NOMO-1 treated with DMSO at 0.1 percent for 48 hours (cell line): ENCODE results near the gene FBP2.
"Not testable (repeated sequence)": the region's sequence is repeated elsewhere in the genome, so short reads cannot be mapped to it uniquely, and the experiment has no call there.

Source experiments
- DNase-seq: peaks from one replicate; lab custom pipeline; 2025; ENCODE audit not compliant: unreplicated experiment; lab: John Stamatoyannopoulos, UW

Gene FBP2

DNA sequence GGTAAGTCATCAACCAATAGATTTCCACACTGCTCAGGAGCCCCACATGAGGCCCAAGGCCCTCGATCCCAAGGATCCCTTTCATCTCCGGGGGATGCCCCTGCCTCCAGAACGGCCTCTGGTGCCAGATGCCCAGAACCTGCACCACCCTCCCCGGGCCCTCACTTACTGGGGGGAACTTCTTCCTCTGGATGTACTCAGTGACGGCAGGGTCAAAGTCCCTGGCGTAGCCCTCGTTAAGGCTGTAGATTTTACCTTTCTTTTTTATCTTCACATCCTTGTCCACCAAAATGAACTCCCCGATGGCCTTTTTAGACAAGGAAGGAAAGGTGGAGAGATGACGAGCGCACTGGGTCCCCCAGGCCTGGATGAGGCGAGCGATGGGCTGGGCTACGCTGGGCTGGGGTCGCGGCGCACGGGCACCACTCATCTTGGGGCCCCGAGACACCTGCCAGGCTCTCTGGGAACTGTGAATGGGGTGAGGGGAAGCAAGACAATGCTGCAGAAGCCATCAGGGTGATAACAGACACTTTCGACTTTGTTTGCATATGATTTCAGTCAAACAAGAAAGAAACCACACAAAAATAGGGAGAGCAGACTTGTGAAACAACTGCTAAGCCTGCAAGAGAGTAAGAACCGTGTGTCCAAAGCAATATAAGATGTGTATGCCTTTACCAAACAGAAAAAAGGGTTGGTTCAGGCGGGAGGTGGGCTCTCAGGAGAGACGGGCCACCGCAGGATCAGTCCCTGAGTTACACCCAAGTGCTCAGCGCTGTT is 13.2 kb upstream of the FBP2 start:
- no peak for DNase-seq

DNA sequence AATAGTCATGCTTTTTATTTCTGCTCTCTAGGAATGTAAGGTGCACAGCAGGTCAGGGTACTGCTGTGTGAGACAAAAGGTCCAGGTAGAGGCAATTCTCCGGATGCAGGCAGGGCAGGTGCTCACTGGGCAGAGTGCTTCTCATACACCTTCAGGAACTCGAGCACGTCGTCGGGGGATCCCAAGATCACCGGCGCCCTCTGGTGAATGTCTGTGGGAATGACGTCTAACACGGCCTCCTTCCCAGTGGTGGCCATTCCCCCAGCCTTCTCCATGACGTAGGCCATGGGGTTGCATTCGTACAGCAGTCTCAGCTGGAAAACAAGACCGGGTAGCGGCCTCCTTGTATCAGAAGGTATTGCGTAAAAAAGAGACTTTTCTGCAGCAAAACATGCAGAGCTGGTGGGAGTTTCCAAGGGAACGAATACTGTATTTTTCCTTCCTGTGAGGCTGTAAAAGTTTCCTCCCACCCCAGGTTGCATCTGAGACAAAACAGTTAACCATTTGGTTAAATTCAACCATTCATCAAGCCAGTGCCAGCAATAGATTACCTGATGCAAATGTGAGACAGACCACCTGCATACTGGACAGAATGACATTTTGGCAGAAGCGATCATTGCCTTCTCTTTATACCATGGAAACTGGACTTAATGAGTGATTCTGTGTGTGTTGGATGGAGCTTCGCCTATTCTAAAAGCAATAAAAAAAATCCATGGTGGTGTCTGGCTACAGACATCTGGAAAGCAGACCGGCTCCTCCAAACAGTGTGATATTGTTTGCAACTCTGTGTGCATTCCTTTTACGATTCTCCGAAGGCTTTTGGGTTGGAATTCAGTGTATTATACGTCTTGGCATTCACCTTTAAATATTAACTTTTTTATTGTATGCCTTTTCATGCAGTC is 9.9 kb upstream of the FBP2 start:
- peak; percentile 19 for DNase-seq

DNA sequence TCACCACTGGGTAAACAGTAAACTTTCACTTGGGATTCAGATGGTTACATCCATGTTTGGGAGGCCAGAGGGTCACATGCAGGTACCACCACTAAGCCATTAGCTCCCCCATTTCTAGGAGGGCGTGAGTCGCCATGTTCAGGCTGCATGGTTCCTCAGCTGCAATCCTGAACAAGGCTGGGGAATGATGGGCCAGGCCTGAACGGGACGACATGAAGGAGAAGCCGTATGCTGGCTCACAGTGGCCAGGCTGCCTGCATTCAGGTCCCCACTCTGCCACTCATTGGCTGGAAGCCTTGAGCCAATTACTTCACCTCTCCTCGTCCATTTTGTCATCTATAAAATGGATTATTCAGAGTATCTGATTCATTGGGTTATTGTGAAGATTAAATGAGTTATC is 9.0 kb upstream of the FBP2 start:
- no peak for DNase-seq

DNA sequence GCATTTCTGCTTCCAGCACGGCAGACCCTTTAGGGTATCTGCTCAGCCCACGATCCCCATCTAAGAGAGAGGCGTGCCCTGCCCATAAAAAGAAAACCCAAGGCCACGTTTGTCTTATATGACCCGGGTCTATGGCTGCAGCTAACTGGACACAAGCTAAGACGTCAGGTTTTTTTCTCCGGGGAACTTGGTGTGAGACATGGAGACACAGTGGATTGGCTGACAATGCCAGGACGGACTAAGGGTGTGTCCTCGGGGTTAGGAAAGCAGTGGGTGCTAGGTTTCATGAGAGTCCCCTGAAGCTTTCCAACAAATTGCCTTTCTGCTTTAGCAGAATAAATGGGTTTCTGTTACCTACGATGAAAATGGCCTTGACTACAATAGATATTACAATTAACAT is 7.1 kb upstream of the FBP2 start:
- no peak for DNase-seq

DNA sequence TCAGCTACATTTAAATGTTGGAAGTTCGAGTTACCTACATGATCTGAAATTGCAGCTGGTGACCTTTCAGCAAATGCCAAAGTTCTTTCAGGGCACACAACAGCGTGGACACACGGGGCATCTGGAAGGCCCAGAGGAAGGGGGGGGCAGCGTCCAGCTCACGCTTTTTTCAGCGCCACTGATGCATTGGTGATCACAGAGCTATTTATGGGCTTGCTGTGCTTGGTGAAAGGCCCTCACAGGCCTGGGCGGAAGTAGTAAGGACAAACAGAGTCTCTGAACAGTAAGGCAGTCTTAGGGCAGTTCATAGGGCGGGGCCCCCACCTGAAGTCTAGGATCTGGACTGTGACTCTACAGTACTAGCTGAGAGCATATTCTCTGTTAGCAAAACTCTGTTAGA is 6.6 kb upstream of the FBP2 start:
- no peak for DNase-seq

DNA sequence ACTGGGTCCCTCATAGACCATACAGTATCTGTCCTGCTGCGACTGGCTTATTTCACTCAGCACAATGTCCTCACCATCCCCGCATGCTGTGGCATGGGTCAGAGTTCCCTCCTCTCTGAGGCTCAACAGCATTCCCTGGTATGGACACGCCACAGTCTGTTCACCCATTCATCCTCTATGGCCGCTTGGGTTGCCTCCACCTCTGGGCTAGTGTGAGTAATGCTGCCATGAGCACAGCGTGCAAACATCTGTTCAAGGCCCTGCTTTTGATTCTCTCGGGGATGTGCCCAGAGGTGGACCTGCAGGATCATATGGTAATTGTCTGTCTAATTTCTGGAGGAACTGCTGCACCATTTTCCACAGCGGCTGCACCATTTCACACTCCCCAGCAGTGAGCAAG is 5.5 kb upstream of the FBP2 start:
- no peak for DNase-seq

DNA sequence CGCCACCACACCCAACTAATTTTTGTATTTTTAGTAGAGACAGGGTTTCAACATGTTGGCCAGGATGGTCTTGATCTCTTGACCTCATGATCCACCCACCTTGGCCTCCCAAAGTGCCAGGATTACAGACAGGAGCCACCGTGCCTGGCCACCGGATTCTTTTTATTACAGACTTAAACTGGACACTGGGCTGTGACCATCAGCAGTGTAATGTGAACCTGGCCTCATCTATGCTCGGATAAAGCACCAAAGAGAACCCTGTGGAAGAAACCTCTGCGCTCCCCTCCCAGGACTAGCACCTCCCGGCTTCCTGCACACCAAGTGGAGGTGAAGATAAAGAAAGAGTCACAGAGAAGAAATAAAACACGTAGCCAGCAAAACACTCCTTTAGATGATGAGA is 941 bp downstream of the FBP2 start:
- not testable (repeated sequence) for DNase-seq

DNA sequence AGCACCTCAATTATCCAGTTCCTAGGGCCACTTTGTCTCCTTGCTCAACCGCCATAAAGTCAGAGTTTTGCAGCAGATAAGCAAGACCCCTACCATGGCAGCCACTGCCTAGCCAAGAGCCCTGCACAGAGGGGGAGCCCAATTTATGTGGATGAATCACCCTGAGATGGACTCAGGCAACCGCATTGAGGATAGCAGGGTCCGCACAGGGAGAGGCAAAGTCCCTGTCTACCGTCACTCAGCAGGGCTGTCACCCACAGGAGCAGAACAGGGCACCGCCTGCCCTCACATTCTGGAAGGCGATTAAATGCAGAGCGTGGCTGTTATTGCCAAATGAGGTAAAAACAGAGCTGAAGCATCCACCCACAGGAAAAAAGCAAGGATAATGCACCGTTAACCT is 1.7 kb downstream of the FBP2 start:
- no peak for DNase-seq

DNA sequence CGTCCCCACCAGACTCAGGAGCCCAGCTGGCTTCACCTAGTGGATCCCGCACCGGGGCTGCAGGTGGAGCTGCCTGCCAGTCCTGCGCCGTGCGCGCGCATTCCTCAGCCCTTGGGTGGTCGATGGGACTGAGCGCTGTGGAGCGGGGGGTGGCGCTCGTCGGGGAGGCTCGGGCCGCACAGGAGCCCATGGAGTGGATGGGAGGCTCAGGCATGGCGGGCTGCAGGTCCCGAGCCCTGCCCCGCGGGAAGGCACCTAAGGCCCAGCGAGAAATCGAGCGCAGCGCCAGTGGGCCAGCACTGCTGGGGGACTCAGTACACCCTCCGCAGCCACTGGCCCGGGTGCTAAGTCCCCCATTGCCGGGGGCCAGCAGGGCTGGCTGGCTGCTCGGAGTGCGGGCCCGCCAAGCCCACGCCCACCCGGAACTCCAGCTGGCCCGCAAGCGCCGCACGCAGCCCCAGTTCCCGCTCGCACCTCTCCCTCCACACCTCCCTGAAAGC is 2.5 kb downstream of the FBP2 start:
- not testable (repeated sequence) for DNase-seq

DNA sequence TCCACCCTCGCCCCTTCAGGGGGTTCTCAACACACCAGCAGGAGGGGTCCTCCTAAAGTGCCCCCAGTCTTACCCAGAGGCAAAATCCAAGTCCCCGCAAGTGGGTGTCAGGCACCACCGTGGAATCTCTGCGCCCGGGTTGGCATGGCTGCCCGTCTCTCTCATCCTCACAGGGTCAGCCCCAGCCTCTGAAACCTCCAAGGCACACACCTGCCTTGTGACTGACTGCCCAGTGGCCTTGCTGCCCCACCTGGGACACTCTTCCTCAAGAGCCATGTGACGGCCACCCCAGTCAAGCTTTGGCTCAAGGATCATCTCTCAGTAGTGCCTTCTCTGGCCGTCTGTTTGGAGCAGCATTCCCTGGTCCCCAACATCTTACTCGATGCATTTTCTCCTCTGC is 4.9 kb downstream of the FBP2 start:
- DNase-seq, result no peak

DNA sequence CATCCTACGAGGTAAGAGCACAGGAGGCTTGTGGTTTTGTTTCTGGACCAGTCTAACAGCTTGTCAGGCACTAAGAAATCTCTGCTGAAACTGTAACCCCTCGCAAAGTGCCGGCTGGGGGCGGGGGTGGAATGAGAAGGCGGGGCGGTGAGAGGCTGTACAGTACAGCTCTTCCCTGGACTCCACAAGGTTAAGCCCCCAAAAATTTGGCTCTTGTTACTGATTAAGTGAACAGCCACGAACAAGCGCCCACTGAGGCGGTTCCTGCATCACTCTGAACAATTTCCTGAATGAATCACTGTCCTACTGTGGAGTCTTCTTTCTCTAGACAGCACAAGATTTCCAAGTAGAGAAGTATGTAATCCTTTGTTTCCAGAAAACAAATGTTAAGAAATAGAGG is 6.8 kb downstream of the FBP2 start:
- DNase-seq, result no peak

DNA sequence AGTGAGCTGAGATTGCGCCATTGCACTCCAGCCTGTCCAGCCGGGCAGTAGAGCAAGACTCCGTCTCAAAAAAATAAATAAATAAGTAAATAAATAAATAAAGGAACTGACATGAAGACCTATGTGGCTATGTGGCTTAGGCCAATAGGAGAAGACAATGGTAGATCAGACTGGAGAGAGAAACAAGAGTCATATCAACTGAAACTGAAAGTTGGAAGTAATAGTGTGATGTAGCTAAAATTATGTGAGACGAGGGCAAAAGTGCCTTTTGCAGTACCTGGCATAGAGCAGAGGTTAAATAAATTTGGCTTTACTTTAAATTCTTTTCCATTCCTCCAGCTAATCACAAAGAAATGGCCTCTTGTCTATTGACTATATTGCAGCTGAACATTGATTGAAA is 7.3 kb downstream of the FBP2 start:
- peak; percentile 78 for DNase-seq

DNA sequence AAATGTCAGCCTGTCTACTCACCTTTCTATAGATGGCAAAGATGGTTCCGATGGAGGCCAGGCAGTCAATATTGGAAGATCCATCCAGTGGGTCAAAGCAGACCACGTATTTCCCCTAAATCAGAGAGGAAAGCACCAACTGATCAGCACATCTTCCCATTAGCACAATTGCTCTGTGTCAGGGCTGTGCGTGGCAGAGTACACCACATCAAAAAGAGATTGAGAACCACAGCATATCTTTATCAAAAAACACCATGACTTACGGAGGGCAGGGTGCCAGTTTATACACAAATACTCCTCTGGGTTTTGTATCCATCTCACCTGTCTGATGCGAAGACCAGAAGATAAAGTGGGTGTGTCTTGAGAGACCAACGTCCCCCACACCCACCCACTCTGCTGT is 9.1 kb downstream of the FBP2 start:
- no peak for DNase-seq

DNA sequence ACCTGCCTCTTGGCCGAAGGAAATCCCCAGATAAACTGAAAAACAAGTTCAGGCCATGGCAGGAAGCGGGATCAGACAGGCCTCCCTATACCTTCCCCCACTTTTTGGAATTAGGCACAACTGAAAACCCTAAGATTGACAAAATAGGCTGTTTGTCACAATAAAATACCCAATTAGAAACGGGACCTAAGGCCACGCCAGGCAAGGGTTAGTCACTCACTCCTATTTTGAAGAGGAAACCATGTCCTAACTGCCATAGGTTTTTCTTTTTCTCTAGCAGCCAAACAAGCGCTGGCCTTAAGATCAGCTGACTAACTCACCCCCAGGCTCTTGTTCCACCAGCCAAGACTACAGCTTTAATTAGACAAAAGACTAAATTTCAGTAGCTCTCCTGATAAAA is 11.9 kb downstream of the FBP2 start:
- no peak for DNase-seq

DNA sequence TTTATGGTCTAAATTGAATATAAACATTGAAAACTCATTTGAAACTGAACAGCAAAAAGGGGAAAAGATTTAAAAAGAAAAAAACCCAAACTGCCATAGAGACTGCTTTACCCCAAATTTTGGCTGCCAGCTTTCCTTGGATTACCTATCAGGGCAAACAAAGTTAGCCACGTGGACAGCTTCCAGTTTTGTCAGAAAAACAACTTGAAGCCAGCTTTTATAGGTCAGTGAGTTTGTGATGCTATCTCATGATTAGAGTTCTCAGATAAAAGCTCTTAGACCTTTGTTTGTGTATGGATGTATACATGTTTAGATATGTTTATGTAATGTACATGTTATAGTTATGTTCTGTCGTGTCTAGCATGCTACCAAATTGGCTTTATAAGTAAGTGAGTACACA is 16.1 kb downstream of the FBP2 start:
- no peak for DNase-seq

DNA sequence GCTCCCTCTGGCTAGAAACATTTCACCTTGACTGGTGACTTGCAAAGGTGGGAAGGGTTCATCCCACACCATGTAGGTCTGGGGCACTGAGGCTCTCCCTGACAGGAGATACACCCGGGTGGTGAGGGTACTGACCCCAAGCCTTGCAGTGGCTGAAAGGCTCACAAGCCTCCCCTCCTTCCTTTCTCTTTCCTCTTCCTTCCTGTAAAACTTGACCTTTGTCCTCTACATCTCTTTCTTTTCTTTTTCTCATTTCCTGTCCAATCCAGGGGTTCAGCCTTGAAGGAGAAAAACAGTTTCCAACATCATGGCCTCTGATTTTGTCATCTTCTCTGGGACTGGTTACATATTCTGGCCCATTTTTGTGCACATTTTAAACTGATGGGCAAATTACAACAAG is 16.6 kb downstream of the FBP2 start:
- no peak for DNase-seq

DNA sequence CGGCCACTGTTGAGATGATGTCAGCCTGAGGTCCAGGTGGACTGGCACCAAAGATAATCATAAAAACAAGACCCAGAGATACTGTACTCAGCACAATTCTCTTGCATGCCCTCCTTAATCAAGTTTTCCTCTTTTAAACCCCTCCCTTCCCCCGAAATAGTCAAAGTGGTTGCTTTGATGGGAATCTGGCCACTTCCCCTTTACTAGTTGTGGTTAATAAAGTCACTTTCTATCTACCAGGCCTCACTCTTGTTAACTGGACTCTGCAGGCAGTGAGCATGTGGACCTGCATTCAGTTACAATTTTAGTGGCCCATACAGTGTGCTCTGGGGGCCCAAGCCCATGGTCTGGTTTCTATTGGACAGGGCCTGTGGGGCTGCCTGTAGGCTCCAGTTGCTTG is 17.5 kb downstream of the FBP2 start:
- DNase-seq, result peak; percentile 59

DNA sequence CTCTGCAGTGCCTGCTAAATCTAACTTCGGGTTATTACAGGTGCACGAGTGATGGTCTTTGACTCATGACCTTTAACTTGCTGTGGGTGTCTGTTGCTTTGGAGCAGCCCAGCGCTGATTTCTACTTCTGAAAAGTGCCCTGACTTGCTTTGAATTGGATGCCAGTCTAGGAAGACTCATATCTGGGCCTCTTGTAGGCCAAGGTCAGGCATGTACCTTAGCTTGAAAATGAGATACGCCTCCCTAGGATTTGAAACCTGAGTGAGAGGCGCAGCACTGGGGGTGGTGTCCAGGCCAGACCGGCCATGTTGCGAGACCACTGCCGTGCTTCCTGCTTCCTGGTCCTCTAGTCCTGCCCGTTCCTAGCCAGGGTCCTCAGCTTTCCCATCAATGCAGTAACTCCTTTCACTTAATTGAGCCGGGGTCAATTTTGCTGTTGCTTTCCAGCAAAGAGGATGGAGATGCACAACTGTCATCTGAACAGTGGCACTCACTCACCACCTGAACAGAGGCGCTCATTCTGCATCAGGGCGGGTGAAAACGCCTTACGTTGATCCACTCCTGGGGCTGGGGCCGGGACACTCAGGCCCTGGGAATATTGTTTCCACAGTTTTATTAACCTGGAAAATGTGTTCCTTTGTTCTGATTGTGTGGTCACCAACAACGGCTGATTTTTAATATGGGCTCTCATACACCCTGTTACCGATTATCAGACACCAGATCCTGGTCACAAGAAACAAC is 24.5 kb downstream of the FBP2 start:
- no peak for DNase-seq

DNA sequence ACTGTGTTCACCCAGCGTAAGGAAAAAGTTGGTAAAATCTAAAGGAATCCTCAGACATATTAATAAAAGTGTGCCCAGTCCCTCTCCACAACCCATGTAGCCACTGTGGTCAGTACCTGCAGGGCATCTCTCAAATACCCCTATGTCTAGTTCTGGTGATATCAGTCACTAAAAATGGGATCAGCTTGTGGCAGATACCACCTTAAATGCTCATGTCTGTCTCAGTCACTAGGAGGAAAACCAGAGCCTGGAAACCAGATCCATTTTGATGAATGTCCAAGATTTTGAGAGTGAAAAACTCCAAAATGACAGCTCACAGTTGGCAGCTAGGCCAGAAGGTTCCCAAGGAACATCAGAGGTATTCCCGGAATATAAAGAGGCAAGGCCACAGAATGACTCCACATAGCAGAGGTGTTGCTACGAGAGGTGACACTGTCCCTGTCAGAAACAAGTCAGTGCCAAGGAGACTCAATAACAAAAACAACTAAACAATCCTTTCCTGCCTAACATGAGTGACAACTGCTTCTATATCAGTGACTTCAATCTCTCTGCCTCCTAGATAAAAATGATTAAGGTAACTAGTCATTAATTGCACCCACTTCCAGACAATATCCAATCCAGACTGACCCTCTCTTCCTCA is 25.3 kb downstream of the FBP2 start:
- DNase-seq, result no peak

DNA sequence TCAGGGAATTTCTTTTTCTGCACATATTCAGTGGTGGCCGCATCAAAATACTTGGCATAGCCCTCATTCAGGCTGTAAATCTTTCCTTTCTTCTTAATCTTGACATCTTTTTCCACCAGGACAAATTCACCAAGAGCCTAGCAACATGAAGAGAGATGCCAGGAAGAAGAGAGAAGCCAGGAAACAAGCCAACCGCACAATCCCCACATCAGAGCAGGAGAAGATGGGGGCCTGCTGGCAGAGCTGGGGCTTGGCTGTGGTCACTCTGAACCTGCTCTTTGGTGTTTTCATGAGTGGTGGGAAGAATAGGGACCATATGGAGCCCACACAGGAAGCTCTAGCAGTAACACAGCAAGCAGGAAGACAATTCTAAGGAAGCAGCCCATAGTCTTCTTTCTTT is 26.4 kb downstream of the FBP2 start:
- no peak for DNase-seq

DNA sequence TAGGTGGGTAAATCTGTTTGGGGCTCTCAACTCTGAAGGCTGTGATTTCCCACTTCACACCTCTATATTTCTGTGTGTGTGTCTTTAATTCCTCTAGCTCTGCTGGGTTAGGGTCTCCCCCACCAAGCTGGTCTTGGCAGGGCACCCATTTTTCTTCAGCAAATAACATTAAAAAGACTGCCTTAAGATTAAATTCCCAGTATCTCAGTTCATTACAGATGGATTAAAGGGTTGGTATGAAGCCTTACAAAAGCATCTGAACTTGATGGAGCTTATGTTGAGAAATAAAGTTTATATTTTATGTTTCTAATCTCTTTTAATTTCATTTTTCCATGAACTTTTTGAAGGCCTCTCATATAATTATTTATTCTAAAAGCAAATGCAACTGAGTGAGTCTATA is 27.1 kb downstream of the FBP2 start:
- DNase-seq, result no peak
